Cardiac fibroblast (primary cell): Measurements from ENCODE around the gene ACSF3.
A peak's percentile ranks its signal among the peaks of the same experiment; 100 is the strongest.
"Not testable (repeated sequence)": the region's sequence is repeated elsewhere in the genome, so short reads cannot be mapped to it uniquely, and the experiment has no call there.

Experiments
- DNase-seq, 2 donors: peaks; one replicate each; pipeline versions ENCODE4 v3.0.0 to v3.0.0-alpha.2; 2010; ENCODE audit warnings: low read depth in 2 of 2
- H3K4me3 ChIP-seq, 2 donors: replicated peaks in 1 of 2; 1 replicate in 1 of 2; 2 replicates in 1 of 2; pipeline ENCODE4 v1.5.1; 2011; ENCODE audit warnings: low read depth in 2 of 2, low read length in 2 of 2, mild to moderate bottlenecking in 2 of 2, moderate library complexity in 1 of 2
- TF ChIP-seq, protein P1 (sequence below): IDR thresholded peaks from one replicate; pipeline ENCODE4 v1.5.1; 2011; ENCODE audit warnings: low read depth, mild to moderate bottlenecking, low read length, inconsistent platforms

ACSF3 gene

DNA sequence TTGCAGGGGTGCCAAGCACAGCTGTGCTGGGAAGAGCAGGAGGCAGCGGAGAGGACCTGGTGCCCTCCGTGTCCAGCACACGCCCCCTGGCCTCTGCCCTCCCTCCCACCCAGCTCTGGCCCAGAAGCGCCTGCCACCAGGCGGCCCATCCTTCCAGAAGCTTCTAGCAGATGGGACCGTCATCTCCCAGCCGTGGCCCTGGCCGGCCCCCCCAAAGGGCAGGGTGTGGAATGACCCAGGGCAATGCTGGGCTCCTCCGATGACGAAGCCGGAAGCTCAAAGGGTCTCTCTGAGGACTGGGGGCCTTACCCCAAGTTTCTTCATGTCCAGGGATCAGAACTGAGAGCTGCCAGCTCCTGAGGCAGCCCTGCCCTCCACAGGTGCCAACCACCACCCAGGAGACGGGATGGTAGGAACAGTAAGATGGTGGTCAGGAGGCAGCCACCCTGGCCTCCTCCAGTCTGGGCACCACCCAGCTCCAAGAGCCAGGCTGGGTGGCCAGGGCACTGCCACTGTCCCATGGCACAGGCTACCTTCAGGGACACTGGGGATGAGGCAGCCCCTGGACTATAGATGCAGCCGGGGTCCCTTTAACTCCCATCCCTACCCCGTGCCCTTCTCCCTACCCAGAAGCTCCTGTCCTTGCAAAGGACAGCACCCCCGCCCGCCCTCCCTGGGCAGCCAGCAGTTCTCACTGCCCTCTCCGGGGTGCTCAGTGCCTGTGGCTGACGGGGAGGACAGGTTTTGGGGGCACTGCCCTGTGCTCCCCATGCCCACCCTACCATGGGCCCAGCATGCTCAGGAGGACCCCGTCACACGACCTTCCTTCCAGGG, 71.4 kb downstream of the ACSF3 start:
- no peak for DNase-seq
- H3K4me3 ChIP-seq = no peak overlapping the region
- TF ChIP-seq, protein P1, sequence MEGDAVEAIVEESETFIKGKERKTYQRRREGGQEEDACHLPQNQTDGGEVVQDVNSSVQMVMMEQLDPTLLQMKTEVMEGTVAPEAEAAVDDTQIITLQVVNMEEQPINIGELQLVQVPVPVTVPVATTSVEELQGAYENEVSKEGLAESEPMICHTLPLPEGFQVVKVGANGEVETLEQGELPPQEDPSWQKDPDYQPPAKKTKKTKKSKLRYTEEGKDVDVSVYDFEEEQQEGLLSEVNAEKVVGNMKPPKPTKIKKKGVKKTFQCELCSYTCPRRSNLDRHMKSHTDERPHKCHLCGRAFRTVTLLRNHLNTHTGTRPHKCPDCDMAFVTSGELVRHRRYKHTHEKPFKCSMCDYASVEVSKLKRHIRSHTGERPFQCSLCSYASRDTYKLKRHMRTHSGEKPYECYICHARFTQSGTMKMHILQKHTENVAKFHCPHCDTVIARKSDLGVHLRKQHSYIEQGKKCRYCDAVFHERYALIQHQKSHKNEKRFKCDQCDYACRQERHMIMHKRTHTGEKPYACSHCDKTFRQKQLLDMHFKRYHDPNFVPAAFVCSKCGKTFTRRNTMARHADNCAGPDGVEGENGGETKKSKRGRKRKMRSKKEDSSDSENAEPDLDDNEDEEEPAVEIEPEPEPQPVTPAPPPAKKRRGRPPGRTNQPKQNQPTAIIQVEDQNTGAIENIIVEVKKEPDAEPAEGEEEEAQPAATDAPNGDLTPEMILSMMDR = no peak

GRCh38 chr16:89165681-89165979, 72.0 kb downstream of the ACSF3 start:
- not testable (repeated sequence) for H3K4me3 ChIP-seq, DNase-seq

DNA sequence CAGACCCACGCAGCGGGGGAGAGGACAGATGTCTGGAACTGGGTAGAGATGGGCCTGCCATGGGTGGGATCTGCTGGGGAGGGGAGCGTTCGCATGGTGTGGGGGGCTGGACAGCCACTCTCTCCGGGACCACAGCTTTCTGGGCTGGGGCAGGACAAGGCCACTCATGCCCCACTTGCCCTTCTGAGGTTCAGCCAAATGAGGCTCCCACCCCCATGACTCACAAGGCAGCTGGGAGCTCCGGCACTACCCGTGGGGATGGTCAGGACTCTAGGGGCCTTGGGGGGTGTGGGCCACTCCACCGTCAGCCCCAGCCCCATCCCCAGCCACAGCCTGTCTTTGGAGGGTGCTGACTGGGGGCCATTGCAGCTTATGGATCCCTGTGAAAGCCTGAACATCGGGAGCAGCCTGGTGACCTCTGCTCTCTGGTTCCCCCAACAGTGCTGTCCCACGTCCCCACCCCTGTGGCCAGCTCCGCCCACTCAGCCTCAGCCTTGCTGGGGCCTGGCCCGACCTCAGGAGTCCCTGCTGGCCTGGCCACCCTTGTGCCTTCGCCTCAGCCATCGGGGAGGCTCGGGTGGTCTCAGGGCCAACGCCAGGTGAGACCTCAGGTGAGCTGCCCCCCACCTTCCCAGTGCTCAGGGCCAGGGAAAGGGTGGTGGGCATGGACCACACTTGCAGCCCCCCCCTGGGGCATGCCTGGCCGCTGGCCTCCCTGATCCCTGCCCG, 73.2 kb downstream of the ACSF3 start:
- TF ChIP-seq, protein P1 = no peak
- peak in 1 of 2 donors; percentile 25 for DNase-seq
- no peak overlapping the region for H3K4me3 ChIP-seq

DNA sequence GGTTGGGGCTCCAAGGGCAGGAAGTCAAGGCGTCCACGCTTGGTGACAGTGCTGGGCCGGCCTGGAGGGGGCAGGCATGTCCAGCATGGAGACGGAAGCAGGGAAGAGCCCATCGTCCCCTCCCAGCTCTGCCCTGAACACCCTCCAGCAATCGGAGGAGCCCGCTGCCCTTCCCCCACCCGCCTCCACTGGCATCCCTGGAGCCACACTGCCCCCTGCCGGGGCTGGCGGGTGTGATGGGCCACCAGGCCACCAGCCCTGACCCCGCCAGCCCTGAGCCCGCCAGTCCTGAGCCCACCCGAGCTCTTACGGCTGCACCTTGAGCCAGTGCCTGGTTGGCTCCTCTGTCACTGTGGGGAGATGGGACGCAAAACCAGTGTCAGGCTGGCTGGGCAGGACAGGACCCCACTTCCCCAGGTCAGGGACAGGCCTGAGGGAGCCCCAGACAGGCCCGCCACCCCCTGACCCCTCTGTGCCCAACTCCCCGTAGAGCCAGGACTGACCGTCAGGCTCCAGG, 73.8 kb downstream of the ACSF3 start:
- H3K4me3 ChIP-seq = no peak overlapping the region
- peak; percentile 73 to 81 for DNase-seq
- TF ChIP-seq, protein P1 = peak; percentile 87

- no peak for DNase-seq
- no peak overlapping the region for H3K4me3 ChIP-seq
- TF ChIP-seq, protein P1 = peak; percentile 2
Observed at GRCh38 chr16:89168381-89169189, 74.9 kb downstream of the ACSF3 start.

DNA sequence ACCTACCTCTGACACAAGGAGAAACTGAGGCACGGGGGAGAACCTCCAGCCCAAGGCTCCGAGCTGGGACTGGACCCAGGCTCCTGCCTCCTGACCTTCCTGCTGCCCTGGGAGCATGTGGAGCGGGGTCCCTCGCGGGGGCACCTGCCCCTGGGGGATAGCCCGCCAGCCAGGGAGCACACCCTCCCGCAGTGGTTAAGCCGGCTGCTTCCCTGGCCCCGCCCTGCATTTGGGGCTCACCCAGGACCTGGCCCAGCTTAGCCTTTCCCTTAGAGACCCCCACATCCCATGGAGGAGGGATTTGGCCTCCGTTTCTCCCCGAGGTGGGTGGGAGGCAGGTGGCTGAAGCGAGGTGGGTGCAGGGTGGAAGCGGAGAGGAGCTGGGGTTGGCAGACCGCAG, 76.1 kb downstream of the ACSF3 start:
- TF ChIP-seq, protein P1 = no peak
- DNase-seq = no peak
- H3K4me3 ChIP-seq = no peak overlapping the region
